ENCODE results near the gene PLCB3. TPM values are rescaled to one million over a fixed set of nuclear protein-coding genes. Genes with fewer than 3 reads are reported as not detected.

Gene PLCB3
- total and polyA plus RNA-seq, 2 of the 13 experiments (the other 11 are each of a cell fraction or from before 2014, with no cell fraction given) = 7.5 to 13.8 TPM

DNA sequence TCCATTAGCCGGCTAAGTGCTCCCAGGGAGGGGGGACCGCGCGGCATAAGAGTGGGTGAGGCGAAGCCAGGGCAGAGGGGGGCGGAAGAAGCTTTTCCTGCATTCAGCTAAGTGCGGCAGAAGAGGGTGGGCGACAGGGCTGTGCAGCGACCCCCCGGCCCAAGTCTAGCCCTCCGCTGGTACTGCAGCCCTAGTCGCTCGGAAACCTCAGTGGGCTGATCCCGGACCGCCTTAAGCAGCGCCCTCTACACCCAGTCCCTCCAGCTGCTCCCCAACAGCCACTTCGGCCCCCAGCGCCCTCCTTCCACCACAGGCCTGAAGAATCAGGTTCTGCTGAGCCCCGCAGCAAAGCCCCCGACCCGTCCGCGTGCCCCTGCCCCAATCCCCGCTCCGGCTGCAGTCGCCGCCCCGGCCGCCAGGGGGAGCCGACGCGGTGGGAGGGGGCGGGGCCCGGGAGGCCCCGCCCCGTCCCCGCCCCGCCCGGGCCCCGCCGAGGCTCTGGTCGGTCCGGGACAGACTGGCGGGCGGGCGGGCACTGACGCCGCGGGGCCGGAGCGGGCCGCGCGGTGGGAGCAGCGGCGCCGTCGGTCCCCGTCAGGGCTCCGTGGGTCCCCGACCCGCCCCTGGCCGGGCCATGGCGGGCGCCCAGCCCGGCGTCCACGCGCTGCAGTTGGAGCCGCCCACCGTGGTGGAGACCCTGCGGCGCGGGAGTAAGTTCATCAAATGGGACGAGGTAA, at the start of gene PLCB3 (continued):
- TF ChIP-seq TCF7L2 (IDR thresholded peaks at IDR 0.05; ENCODE audit: low read depth, low read length) = no peak
- TF ChIP-seq KDM4B (CRISPR knock-in tag; IDR thresholded peaks at IDR 0.05) = no peak
- no peak for TF ChIP-seq MED13 (CRISPR knock-in tag; IDR thresholded peaks at IDR 0.05)
- no peak for TF ChIP-seq ZNF30 (CRISPR knock-in tag; IDR thresholded peaks at IDR 0.05)
- no peak for TF ChIP-seq NBN (conservative IDR thresholded peaks at IDR 0.05)
- TF ChIP-seq ZMYM3 (CRISPR knock-in tag; IDR thresholded peaks at IDR 0.05) = no peak
- no peak for TF ChIP-seq RAD51 (IDR thresholded peaks at IDR 0.05; ENCODE audit: borderline replicate concordance)
- TF ChIP-seq IRF2 (CRISPR knock-in tag; IDR thresholded peaks at IDR 0.05) = no peak
- TF ChIP-seq NCOA2 (CRISPR knock-in tag; IDR thresholded peaks at IDR 0.05) = no peak
- no peak for TF ChIP-seq ZSCAN9 (CRISPR knock-in tag; IDR thresholded peaks at IDR 0.05; ENCODE audit: borderline replicate concordance)
- TF ChIP-seq ZNF567 (CRISPR knock-in tag; IDR thresholded peaks at IDR 0.05; ENCODE audit: borderline replicate concordance) = no peak
- no peak for TF ChIP-seq ZNF557 (CRISPR knock-in tag; IDR thresholded peaks at IDR 0.05)
- TF ChIP-seq ZNF558 (CRISPR knock-in tag; IDR thresholded peaks at IDR 0.05; ENCODE audit: borderline replicate concordance) = no peak
- TF ChIP-seq ZBTB14 (CRISPR knock-in tag; IDR thresholded peaks at IDR 0.05) = no peak
- TF ChIP-seq ZNF782 (CRISPR knock-in tag; IDR thresholded peaks at IDR 0.05; ENCODE audit: borderline replicate concordance) = no peak
- TF ChIP-seq NR2C2 (CRISPR knock-in tag; IDR thresholded peaks at IDR 0.05; ENCODE audit: borderline replicate concordance) = no peak
- TF ChIP-seq STAT6 (CRISPR knock-in tag; IDR thresholded peaks at IDR 0.05; ENCODE audit: borderline replicate concordance) = no peak
- TF ChIP-seq, protein P1, sequence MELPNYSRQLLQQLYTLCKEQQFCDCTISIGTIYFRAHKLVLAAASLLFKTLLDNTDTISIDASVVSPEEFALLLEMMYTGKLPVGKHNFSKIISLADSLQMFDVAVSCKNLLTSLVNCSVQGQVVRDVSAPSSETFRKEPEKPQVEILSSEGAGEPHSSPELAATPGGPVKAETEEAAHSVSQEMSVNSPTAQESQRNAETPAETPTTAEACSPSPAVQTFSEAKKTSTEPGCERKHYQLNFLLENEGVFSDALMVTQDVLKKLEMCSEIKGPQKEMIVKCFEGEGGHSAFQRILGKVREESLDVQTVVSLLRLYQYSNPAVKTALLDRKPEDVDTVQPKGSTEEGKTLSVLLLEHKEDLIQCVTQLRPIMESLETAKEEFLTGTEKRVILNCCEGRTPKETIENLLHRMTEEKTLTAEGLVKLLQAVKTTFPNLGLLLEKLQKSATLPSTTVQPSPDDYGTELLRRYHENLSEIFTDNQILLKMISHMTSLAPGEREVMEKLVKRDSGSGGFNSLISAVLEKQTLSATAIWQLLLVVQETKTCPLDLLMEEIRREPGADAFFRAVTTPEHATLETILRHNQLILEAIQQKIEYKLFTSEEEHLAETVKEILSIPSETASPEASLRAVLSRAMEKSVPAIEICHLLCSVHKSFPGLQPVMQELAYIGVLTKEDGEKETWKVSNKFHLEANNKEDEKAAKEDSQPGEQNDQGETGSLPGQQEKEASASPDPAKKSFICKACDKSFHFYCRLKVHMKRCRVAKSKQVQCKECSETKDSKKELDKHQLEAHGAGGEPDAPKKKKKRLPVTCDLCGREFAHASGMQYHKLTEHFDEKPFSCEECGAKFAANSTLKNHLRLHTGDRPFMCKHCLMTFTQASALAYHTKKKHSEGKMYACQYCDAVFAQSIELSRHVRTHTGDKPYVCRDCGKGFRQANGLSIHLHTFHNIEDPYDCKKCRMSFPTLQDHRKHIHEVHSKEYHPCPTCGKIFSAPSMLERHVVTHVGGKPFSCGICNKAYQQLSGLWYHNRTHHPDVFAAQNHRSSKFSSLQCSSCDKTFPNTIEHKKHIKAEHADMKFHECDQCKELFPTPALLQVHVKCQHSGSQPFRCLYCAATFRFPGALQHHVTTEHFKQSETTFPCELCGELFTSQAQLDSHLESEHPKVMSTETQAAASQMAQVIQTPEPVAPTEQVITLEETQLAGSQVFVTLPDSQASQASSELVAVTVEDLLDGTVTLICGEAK (IDR thresholded peaks at IDR 0.05) = no peak
- TF ChIP-seq, protein P1 (CRISPR knock-in tag; IDR thresholded peaks at IDR 0.05) = no peak
